Measurements from ENCODE around the gene ZNF483. TPM values are rescaled to one million over a fixed set of nuclear protein-coding genes. Genes with fewer than 3 reads are reported as not detected.

Gene ZNF483
- total and polyA plus RNA-seq, 2 of the 4 experiments (the other 2 are of a cell fraction): 0.10 to 0.90 TPM

DNA sequence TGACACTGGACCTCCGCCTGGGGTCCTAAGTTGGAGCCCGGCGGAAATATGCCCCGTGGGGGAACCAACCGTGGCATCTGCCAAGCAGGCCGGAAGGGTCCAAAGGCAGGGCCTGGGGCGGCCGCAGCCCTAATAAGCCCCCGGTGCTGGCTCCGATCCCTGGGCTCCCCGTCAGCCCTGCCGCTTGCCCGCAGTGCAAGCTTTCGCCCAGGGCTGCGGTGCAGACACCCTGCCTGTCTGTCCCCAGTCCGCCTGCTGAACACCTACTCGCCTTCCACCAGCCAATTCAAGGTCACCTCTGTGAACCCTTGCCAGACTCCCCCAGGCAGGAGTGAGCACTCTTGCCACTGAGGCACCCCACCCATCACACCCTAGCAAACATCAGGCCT, 75.0 kb downstream of the ZNF483 start:
- no TSS peak for BruUV-seq (replicated peaks)
- no peak for TF ChIP-seq NFE2L2 (IDR thresholded peaks at IDR 0.05; ENCODE audit: low read depth, low read length)
- no peak for TF ChIP-seq CEBPB (IDR thresholded peaks at IDR 0.05; ENCODE audit: low read depth, low read length)
- no peak for TF ChIP-seq MXI1 (IDR thresholded peaks at IDR 0.05; ENCODE audit: borderline replicate concordance, low read depth, low read length)
- TF ChIP-seq CHD1 (IDR thresholded peaks at IDR 0.05; ENCODE audit: low read depth, low read length): no peak
- no peak for TF ChIP-seq BHLHE40 (IDR thresholded peaks at IDR 0.05; ENCODE audit: low read depth, low read length)
- TF ChIP-seq FOS (IDR thresholded peaks at IDR 0.05; ENCODE audit: low read depth, low read length): no peak
- TF ChIP-seq MAZ (IDR thresholded peaks at IDR 0.05; ENCODE audit: borderline replicate concordance, low read depth, low read length): no peak
- TF ChIP-seq, protein P1, sequence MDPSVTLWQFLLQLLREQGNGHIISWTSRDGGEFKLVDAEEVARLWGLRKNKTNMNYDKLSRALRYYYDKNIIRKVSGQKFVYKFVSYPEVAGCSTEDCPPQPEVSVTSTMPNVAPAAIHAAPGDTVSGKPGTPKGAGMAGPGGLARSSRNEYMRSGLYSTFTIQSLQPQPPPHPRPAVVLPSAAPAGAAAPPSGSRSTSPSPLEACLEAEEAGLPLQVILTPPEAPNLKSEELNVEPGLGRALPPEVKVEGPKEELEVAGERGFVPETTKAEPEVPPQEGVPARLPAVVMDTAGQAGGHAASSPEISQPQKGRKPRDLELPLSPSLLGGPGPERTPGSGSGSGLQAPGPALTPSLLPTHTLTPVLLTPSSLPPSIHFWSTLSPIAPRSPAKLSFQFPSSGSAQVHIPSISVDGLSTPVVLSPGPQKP (IDR thresholded peaks at IDR 0.05; ENCODE audit: borderline replicate concordance, low read depth, low read length): no peak
- Histone ChIP-seq H3K4me1 (ENCODE audit: control insufficient read depth, insufficient read depth, low read length) (0 out of 2 replicates have a peak, but pooled peaks cover 2% of the 10 kb centered on the region), H3K27me3 (ENCODE audit: control insufficient read depth, insufficient read depth, low read length) (no peaks in the 10 kb centered on the region), H3K4me2 (ENCODE audit: low read depth, low read length) (peak overlapping the region; percentile 57), H3K4me3 (ENCODE audit: insufficient read depth, low read depth, low read length) (peak overlapping the region; percentile 57), H3K56ac (ENCODE audit: extremely low read depth, insufficient read depth, low read length) (0 out of 2 replicates have a peak overlapping the region, but pooled peaks have one; percentile 75), H3K9me3 (ENCODE audit: control insufficient read depth, insufficient read depth, low read length) (no peaks in the 10 kb centered on the region), H2BK120ac (ENCODE audit: low read depth, low read length) (peak overlapping the region; percentile 38; the same call in 1 of the 2 replicates), H4K5ac (ENCODE audit: low read depth, low read length) (peak overlapping the region; percentile 65), H4K8ac (ENCODE audit: low read depth in 2 of 2, low read length in 2 of 2) (peak overlapping the region; percentile 69 to 86), H2AK9ac (replicated peaks; ENCODE audit: low read depth, low read length, poor library complexity) (peak overlapping the region; percentile 92), H3K36me3 (ENCODE audit: control insufficient read depth, insufficient read depth, low read length) (peaks cover 11% of the 10 kb centered on the region), H3K23ac (ENCODE audit: low read depth, low read length) (no peak overlapping the region), H3K18ac (ENCODE audit: low read depth, low read length) (no peak overlapping the region; the same call in 1 of the 2 replicates), H3K79me1 (ENCODE audit: low read depth in 1 of 2, low read length in 2 of 2) (peaks cover 9 to 43% of the 10 kb centered on the region in 2 experiments), H2BK20ac (ENCODE audit: low read depth, low read length) (no peak overlapping the region; the same call in 1 of the 2 replicates), H3K27ac (ENCODE audit: insufficient read depth, low read length) (peak overlapping the region; percentile 61), H3K14ac (replicated peaks; ENCODE audit: low read depth, low read length) (peak overlapping the region; percentile 62), H3K9ac (ENCODE audit: low read depth, low read length) (peak overlapping the region; percentile 92; the same call in 1 of the 2 replicates), H2AFZ (replicated peaks; ENCODE audit: low read length, poor library complexity) (peak overlapping the region; percentile 96), H4K20me1 (ENCODE audit: insufficient read depth, low read length) (no peaks in the 10 kb centered on the region), H2BK5ac (ENCODE audit: low read depth, low read length, poor library complexity, severe bottlenecking) (peak overlapping the region; percentile 61), H4K91ac (ENCODE audit: insufficient read depth, low read depth, low read length) (peak overlapping the region; percentile 83; the same call in 1 of the 2 replicates), H3K9me1 (ENCODE audit: insufficient read depth, low read length) (peaks cover 10% of the 10 kb centered on the region; the same call in 1 of the 2 replicates), H3K4ac (ENCODE audit: low read depth, low read length) (peak overlapping the region; percentile 68), H2BK15ac (ENCODE audit: low read depth, low read length) (no peak overlapping the region), H2AK5ac (ENCODE audit: low read depth, low read length) (peak overlapping the region; percentile 70)
- in situ Hi-C loops (cut with MboI; ENCODE audit: low sequenced_read_pairs): no loop called here
- no peak for DNase-seq
- 40% methylated on average over 13 of the region's 17 CpGs; no CpG with 5 or more reads in 1 of the 2 experiments for WGBS, 2 experiments (ENCODE audit: extremely low coverage in 2 of 2, insufficient read length in 1 of 2)
- intact Hi-C loops (cut with micrococcal nuclease): loop anchor here (2.0 to 10.0 kb wide), 2 partner anchors 295 to 475 kb away; partner anchors contain the start of gene UGCG
- ChIA-PET POLR2A (ENCODE audit: unreplicated experiment) (no interaction called here), CTCF (interaction anchor here (2.5 kb wide), 1 partner anchor 21 kb away, joined by 5 read pairs; no protein-coding TSS in a partner anchor)
- ATAC-seq (ENCODE audit: low read depth): no peak
- dilution Hi-C loops (cut with HindIII; ENCODE audit: low sequenced_read_pairs, unreplicated experiment): no loop called here

Measured in IMR-90 (cell line).